ENCODE measurements around the gene LSMEM2. TPM values are rescaled to one million over a fixed set of nuclear protein-coding genes. Genes with fewer than 3 reads are reported as not detected.

LSMEM2 gene
- total and polyA plus RNA-seq, 9 of the 15 experiments (the other 6 are each of a cell fraction or from before 2014, with no cell fraction given) = not detected

GRCh38 chr3:50334339-50335075 is 55.6 kb downstream of the LSMEM2 start:
- Histone ChIP-seq H3K27ac (ENCODE audit: extremely low read depth, low read depth, low read length) (peak overlapping the region; percentile 49; the same call in 1 of the 3 replicates), H3K4me2 (ENCODE audit: insufficient read depth, low read length) (peak overlapping the region; percentile 1; the same call in 1 of the 2 replicates), H3K27me3 (ENCODE audit: control insufficient read depth in 2 of 2, insufficient read depth in 2 of 2, low read length in 2 of 2) (no peaks in the 10 kb centered on the region), H3K9ac (ENCODE audit: insufficient read depth in 1 of 2, low read depth in 2 of 2, low read length in 2 of 2) (peak overlapping the region in 1 of 2 experiments; percentile 24; a peak in 2 of 4 replicates), H3K9me1 (ENCODE audit: control insufficient read depth, insufficient read depth, low read length) (peaks cover 4% of the 10 kb centered on the region), H2AFZ (ENCODE audit: low read depth, low read length) (no peak overlapping the region), H4K20me1 (replicated peaks; ENCODE audit: control insufficient read depth, insufficient read depth, low read length) (peaks cover 18% of the 10 kb centered on the region), H3K79me2 (ENCODE audit: control insufficient read depth, insufficient read depth, low read length) (peaks cover 71% of the 10 kb centered on the region), H3K4me3 (no peak overlapping the region), H3K36me3 (ENCODE audit: control insufficient read depth, insufficient read depth, low read length) (peaks cover 67% of the 10 kb centered on the region; the same call in 2 of the 3 replicates), H3K4me1 (replicated peaks in 1 of 2; ENCODE audit: control insufficient read depth in 2 of 2, insufficient read depth in 2 of 2, low read length in 2 of 2) (peaks cover 24 to 32% of the 10 kb centered on the region in 2 experiments; a peak in 4 of 5 replicates), H3K9me3 (replicated peaks; ENCODE audit: control insufficient read depth, insufficient read depth, low read depth, low read length) (no peaks in the 10 kb centered on the region)
- ATAC-seq (no peak), FAIRE-seq (no peak), DNase-seq (ENCODE audit: extremely low read depth in 1 of 4, low spot score in 3 of 4) (no peak)
- WGBS (ENCODE audit: insufficient coverage, low coverage, missing lambda C conversion rate) = 72% methylated on average over 5 of the region's 5 CpGs
- ChIA-PET CTCF (ENCODE audit: low intra/inter-chr PET ratio) (no interaction called here), POLR2A (interaction anchor here (0.6 to 1.7 kb wide), 5 partner anchors 15 to 99 kb away, joined by 3 to 4 read pairs (median 3); no protein-coding TSS in a partner anchor)
- no TSS peak for BruUV-seq (replicated peaks)
- in situ Hi-C loops (cut with MboI) (no loop called here), intact Hi-C loops (cut with micrococcal nuclease) (no loop called here)
- TF ChIP-seq PTRF (tag; IDR thresholded peaks at IDR 0.05) (no peak), U2AF2 (optimal IDR thresholded peaks at IDR 0.05; ENCODE audit: low read depth, low read length) (no peak), JUNB (CRISPR knock-in tag; conservative IDR thresholded peaks at IDR 0.05) (no peak), FOXO4 (CRISPR knock-in tag; IDR thresholded peaks at IDR 0.05) (no peak), ZNF398 (CRISPR knock-in tag; IDR thresholded peaks at IDR 0.05) (no peak), AFF1 (IDR thresholded peaks at IDR 0.05; ENCODE audit: low read depth in 1 of 2, partially characterized antibody in 2 of 2) (no peak), MAZ (CRISPR knock-in tag; conservative IDR thresholded peaks at IDR 0.05 in 1 of 2, IDR thresholded peaks at IDR 0.05 in 1 of 2) (no peak), RAD21 (CRISPR knock-in tag; conservative IDR thresholded peaks at IDR 0.05 in 1 of 2, IDR thresholded peaks at IDR 0.05 in 1 of 2) (no peak), NFE2L1 (tag; IDR thresholded peaks at IDR 0.05; ENCODE audit: borderline replicate concordance, low read depth) (no peak), ZNF140 (CRISPR knock-in tag; IDR thresholded peaks at IDR 0.05) (no peak), FUS (optimal IDR thresholded peaks at IDR 0.05; ENCODE audit: low read depth, low read length) (no peak), CCAR2 (IDR thresholded peaks at IDR 0.05; ENCODE audit: low read depth, low read length) (no peak), MEF2D (tag; conservative IDR thresholded peaks at IDR 0.05; ENCODE audit: low read depth) (no peak)
